ENCODE results near the gene SPACA4.

The SPACA4 gene

GRCh38 chr19:48613852-48614435 lies 7.4 kb downstream of the SPACA4 start:
- peaks cover 47% of the 10 kb centered on the region for H3K36me3 ChIP-seq
- no peak for DNase-seq
- H3K9me3 ChIP-seq (ENCODE audit: severe bottlenecking), result no peaks in the 10 kb centered on the region
- peak overlapping the region; percentile 29; the same call in 1 of the 2 replicates for H3K27ac ChIP-seq
- no peaks in the 10 kb centered on the region for H3K27me3 ChIP-seq (ENCODE audit: insufficient read depth, low read depth, severe bottlenecking)
- no peak for TF ChIP-seq CTCF (IDR thresholded peaks at IDR 0.05; ENCODE audit: low read depth, low read length)
- H3K4me3 ChIP-seq (ENCODE audit: low read depth, low read length), result no peak overlapping the region

- no peak for DNase-seq
- peak within 1 kb of the TSS; percentile 29; the same call in 1 of the 2 replicates for H3K27ac ChIP-seq
- peaks cover 47% of the 10 kb centered on the region for H3K36me3 ChIP-seq
- TF ChIP-seq CTCF (IDR thresholded peaks at IDR 0.05; ENCODE audit: low read depth, low read length), result no peak
- no peaks in the 10 kb centered on the region for H3K9me3 ChIP-seq (ENCODE audit: severe bottlenecking)
- H3K4me3 ChIP-seq (ENCODE audit: low read depth, low read length), result no peak within 1 kb of the TSS
- no peaks in the 10 kb centered on the region for H3K27me3 ChIP-seq (ENCODE audit: insufficient read depth, low read depth, severe bottlenecking)
Observed at GRCh38 chr19:48614436-48615230, 8.1 kb downstream of the SPACA4 start, which contains the start of gene FAM83E. Gene FAM83E, minus strand, starts transcription at chr19:48615076. Its CDS starts 1,704 bp downstream, at chr19:48613372.

GRCh38 chr19:48615231-48616040 lies 8.9 kb downstream of the SPACA4 start:
- peaks cover 47% of the 10 kb centered on the region for H3K36me3 ChIP-seq
- no peak for DNase-seq

GRCh38 chr19:48616041-48616436 lies 9.5 kb downstream of the SPACA4 start:
- Histone ChIP-seq H3K9me3 (ENCODE audit: severe bottlenecking) (no peaks in the 10 kb centered on the region), H3K27ac (no peak overlapping the region), H3K27me3 (ENCODE audit: insufficient read depth, low read depth, severe bottlenecking) (no peaks in the 10 kb centered on the region), H3K4me3 (ENCODE audit: low read depth, low read length) (no peak overlapping the region), H3K36me3 (peaks cover 47% of the 10 kb centered on the region)
- TF ChIP-seq CTCF (IDR thresholded peaks at IDR 0.05; ENCODE audit: low read depth, low read length), result no peak
- no peak for DNase-seq

More at GRCh38 chr19:48615231-48616040, 8.9 kb downstream of the SPACA4 start:
- H3K9me3 ChIP-seq (ENCODE audit: severe bottlenecking), result no peaks in the 10 kb centered on the region
- no peak overlapping the region for H3K4me3 ChIP-seq (ENCODE audit: low read depth, low read length)
- TF ChIP-seq CTCF (IDR thresholded peaks at IDR 0.05; ENCODE audit: low read depth, low read length), result no peak
- no peaks in the 10 kb centered on the region for H3K27me3 ChIP-seq (ENCODE audit: insufficient read depth, low read depth, severe bottlenecking)
- H3K27ac ChIP-seq, result no peak overlapping the region

- no peak overlapping the region for H3K4me3 ChIP-seq (ENCODE audit: low read depth, low read length)
- H3K9me3 ChIP-seq (ENCODE audit: severe bottlenecking), result no peaks in the 10 kb centered on the region
- H3K27me3 ChIP-seq (ENCODE audit: insufficient read depth, low read depth, severe bottlenecking), result no peaks in the 10 kb centered on the region
- peaks cover 47% of the 10 kb centered on the region for H3K36me3 ChIP-seq
- no peak for TF ChIP-seq CTCF (IDR thresholded peaks at IDR 0.05; ENCODE audit: low read depth, low read length)
- no peak overlapping the region for H3K27ac ChIP-seq
- DNase-seq, result no peak
Observed at GRCh38 chr19:48616491-48617056, 10.0 kb downstream of the SPACA4 start.
